Lung (tissue), 12 donors: ENCODE data around the gene C5AR1. TPM values are rescaled to one million over a fixed set of nuclear protein-coding genes. Genes with fewer than 3 reads are reported as not detected.

Source experiments
- ATAC-seq: fragments of 200-7000 bp; cut with Tn5 transposase; one replicate; pipeline ENCODE4 v1.9.1; 2020; ENCODE audit warnings: moderate number of reproducible peaks; ENCODE audit not compliant: insufficient read depth, low FRiP score
- DNase-seq, 3 donors: peaks; one replicate each; pipeline ENCODE4 v3.0.0-alpha.2; 2013 to 2017
- H3K27ac ChIP-seq, 2 donors: one replicate each; pipeline ENCODE4 v1.5.1; 2013; ENCODE audit warnings: mild to moderate bottlenecking in 2 of 2, moderate library complexity in 2 of 2, control low read depth in 1 of 2, inconsistent platforms in 1 of 2, low read depth in 1 of 2, low read length in 1 of 2
- H3K27me3 ChIP-seq, 3 donors: one replicate each; pipeline ENCODE4 v1.5.1; 2013; ENCODE audit warnings: low read length in 2 of 3; ENCODE audit not compliant: control insufficient read depth in 3 of 3, insufficient read depth in 3 of 3
- H3K36me3 ChIP-seq, 4 donors: one replicate each; pipeline ENCODE4 v1.5.1; 2013; ENCODE audit warnings: low read length in 4 of 4, mild to moderate bottlenecking in 1 of 4, moderate library complexity in 1 of 4; ENCODE audit not compliant: control insufficient read depth in 4 of 4, insufficient read depth in 4 of 4
- H3K4me1 ChIP-seq, 5 donors: one replicate each; pipeline ENCODE4 v1.5.1; 2013; ENCODE audit warnings: low read length in 5 of 5, mild to moderate bottlenecking in 2 of 5, moderate library complexity in 1 of 5; ENCODE audit not compliant: control insufficient read depth in 5 of 5, insufficient read depth in 5 of 5
- H3K4me3 ChIP-seq: one replicate; pipeline ENCODE4 v1.5.1; 2013; ENCODE audit warnings: mild to moderate bottlenecking, control low read depth, moderate library complexity
- H3K9ac ChIP-seq, 2 donors: one replicate each; pipeline ENCODE4 v1.5.1; 2013; ENCODE audit warnings: low read length in 2 of 2, control low read depth in 1 of 2; ENCODE audit not compliant: insufficient read depth in 1 of 2
- H3K9me3 ChIP-seq, 4 donors: one replicate each; pipeline ENCODE4 v1.5.1; 2013; ENCODE audit warnings: low read length in 3 of 4, mild to moderate bottlenecking in 1 of 4, moderate library complexity in 1 of 4; ENCODE audit not compliant: control insufficient read depth in 4 of 4, insufficient read depth in 3 of 4
- WGBS, 2 donors: extraction: QIAGEN DNeasy Blood & Tissue Kit; methylation state at CpG; one replicate each; pipeline ENCODE4 v1.1.7; 2013; 5-methylcytosine and 5-hydroxymethylcytosine counted together
- polyA plus RNA-seq, 2 donors: library from polyadenylated mRNA; stranded (reverse); fragments of 200-250 nt; gene quantifications; one replicate each; pipeline ENCODE4 v1.2.1, GENCODE V29; 2013
- total RNA-seq, 2 donors: library from RNA; depleted of rRNA in 1 of 2; stranded (reverse); fragments of >200 nt in 1 of 2; gene quantifications; one replicate each; pipeline ENCODE4 v1.2.1, GENCODE V29; 2014 to 2021
- TF ChIP-seq, protein P1 (sequence below): IDR thresholded peaks from 2 replicates; pipeline ENCODE4 v1.5.1; 2012; ENCODE audit warnings: mild to moderate bottlenecking; ENCODE audit errors: control extremely low read depth, extremely low read depth
- donor health status: control.
- donor health status: control.
- donor health status: Bipolar disorder and iron deficiency.
- donor health status: healthy.
- donor health status: DM: yes; HTN: yes; CAD: no.

Gene C5AR1
- total and polyA plus RNA-seq, 4 donors: 9.4 to 156 (median 45.4) TPM

GRCh38 chr19:47266401-47266941 is 43.2 kb upstream of the C5AR1 start:
- no peaks in the 10 kb centered on the region for H3K27me3 ChIP-seq
- 92 to 94% methylated on average over 20 to 21 of the region's 21 CpGs for WGBS, 2 donors
- ATAC-seq (no peak), DNase-seq (peak in 1 of 3 donors; percentile 53)
- H3K9me3 ChIP-seq: no peaks in the 10 kb centered on the region
- H3K4me3 ChIP-seq: no peak overlapping the region
- no peaks in the 10 kb centered on the region for H3K4me1 ChIP-seq
- H3K9ac ChIP-seq: no peak overlapping the region
- H3K36me3 ChIP-seq: peaks cover 15 to 52% (median 29%) of the 10 kb centered on the region in 4 donors
- TF ChIP-seq, protein P1, sequence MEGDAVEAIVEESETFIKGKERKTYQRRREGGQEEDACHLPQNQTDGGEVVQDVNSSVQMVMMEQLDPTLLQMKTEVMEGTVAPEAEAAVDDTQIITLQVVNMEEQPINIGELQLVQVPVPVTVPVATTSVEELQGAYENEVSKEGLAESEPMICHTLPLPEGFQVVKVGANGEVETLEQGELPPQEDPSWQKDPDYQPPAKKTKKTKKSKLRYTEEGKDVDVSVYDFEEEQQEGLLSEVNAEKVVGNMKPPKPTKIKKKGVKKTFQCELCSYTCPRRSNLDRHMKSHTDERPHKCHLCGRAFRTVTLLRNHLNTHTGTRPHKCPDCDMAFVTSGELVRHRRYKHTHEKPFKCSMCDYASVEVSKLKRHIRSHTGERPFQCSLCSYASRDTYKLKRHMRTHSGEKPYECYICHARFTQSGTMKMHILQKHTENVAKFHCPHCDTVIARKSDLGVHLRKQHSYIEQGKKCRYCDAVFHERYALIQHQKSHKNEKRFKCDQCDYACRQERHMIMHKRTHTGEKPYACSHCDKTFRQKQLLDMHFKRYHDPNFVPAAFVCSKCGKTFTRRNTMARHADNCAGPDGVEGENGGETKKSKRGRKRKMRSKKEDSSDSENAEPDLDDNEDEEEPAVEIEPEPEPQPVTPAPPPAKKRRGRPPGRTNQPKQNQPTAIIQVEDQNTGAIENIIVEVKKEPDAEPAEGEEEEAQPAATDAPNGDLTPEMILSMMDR: no peak
- no peak overlapping the region for H3K27ac ChIP-seq

DNA sequence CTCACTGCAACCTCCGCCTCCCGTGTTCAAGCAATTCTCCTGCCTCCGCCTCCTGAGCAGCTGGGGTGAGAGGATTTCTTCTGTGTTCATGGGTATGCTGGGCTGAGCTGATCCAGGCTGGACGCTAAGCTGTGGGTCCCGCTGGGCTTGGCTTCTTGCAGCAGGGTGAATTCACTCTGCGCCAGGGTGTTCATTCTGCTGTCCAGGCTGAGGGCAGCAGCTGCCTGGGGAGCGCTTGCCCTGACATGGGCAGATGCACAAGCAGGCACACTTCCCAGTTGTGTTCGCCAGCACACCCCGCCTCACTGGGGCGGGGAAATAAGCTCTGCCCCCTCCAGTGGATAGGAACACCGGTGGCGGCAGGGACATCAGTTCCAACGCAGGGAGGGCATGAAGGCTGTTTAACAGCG is 42.3 kb upstream of the C5AR1 start:
- peaks cover 0 to 4% (median under 1%) of the 10 kb centered on the region in 5 donors for H3K4me1 ChIP-seq
- WGBS, 2 donors: 93 to 96% methylated on average over 14 of the region's 14 CpGs
- DNase-seq (no peak), ATAC-seq (no peak)
- H3K27ac ChIP-seq: no peak overlapping the region
- no peaks in the 10 kb centered on the region for H3K9me3 ChIP-seq
- no peaks in the 10 kb centered on the region for H3K27me3 ChIP-seq
- peaks cover 16 to 54% (median 29%) of the 10 kb centered on the region in 4 donors for H3K36me3 ChIP-seq
- H3K9ac ChIP-seq: no peak overlapping the region
- H3K4me3 ChIP-seq: no peak overlapping the region
- TF ChIP-seq, protein P1: no peak

DNA sequence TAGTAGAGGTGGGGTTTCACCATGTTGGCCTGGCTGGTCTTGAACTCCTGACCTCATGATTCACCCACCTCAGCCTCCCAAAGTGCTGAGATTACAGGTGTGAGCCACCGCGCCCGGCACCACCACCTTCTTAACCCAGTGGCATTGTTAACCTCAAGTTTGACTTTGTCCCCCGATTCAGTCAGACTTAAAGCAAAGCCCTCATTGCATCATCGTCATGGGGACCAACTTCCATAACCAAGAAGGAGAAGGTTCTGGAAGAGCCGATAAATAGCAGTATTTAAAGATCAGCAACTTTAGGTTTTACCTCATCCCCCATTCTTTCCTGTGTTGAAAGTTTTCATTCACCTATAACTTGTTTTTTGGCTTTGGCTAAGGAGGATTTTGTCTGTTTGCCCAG is 41.6 kb upstream of the C5AR1 start:
- no peak overlapping the region for H3K4me3 ChIP-seq
- TF ChIP-seq, protein P1: no peak
- H3K27me3 ChIP-seq: no peaks in the 10 kb centered on the region
- peaks cover 16 to 52% (median 25%) of the 10 kb centered on the region in 4 donors for H3K36me3 ChIP-seq
- DNase-seq (no peak), ATAC-seq (no peak)
- no peak overlapping the region for H3K9ac ChIP-seq
- H3K9me3 ChIP-seq: no peaks in the 10 kb centered on the region
- H3K27ac ChIP-seq: no peak overlapping the region
- peaks cover 0 to 10% (median 7%) of the 10 kb centered on the region in 5 donors for H3K4me1 ChIP-seq
- 88% methylated on average over 6 of the region's 6 CpGs for WGBS, 2 donors

GRCh38 chr19:47269596-47269995 is 40.1 kb upstream of the C5AR1 start:
- WGBS, 2 donors: 93 to 98% methylated on average over 7 of the region's 7 CpGs
- Histone ChIP-seq H3K27ac (no peak overlapping the region), H3K4me3 (no peak overlapping the region), H3K9me3 (no peaks in the 10 kb centered on the region), H3K27me3 (no peaks in the 10 kb centered on the region), H3K36me3 (peaks cover 13 to 44% (median 22%) of the 10 kb centered on the region in 4 donors), H3K4me1 (peaks cover 0 to 10% (median 7%) of the 10 kb centered on the region in 5 donors), H3K9ac (no peak overlapping the region)
- no peak for DNase-seq
- ATAC-seq: no peak
- TF ChIP-seq, protein P1: no peak
